Calu3 (cell line): ENCODE data around the gene CDK17. TPM values are rescaled to one million over a fixed set of nuclear protein-coding genes. Genes with fewer than 3 reads are reported as not detected.
"Not testable (repeated sequence)": the region's sequence is repeated elsewhere in the genome, so short reads cannot be mapped to it uniquely, and the experiment has no call there.

Experiments
- BruUV-seq: library from RNA; stranded (reverse); fragments of 400-500 nt; replicated peaks from 2 replicates; lab custom pipeline; 2021; lab: Mats Ljungman, UMichigan
- CTCF ChIA-PET: fragments of 300-600 bp; sonication (Branson Sonifier 250); formaldehyde crosslinking; loops from one replicate; lab custom pipeline; 2022; ENCODE audit warnings: antibody characterized with exemption; lab: Charles Lee
- DNase-seq: peaks from one replicate; pipeline ENCODE4 v3.0.0; 2022
- H3K27ac Mint-ChIP-seq: one replicate; pipeline ENCODE4 v1.8.0; 2022; ENCODE audit warnings: mixed read lengths; ENCODE audit not compliant: unreplicated experiment
- H3K27me3 Mint-ChIP-seq: one replicate; pipeline ENCODE4 v1.8.0; 2022; ENCODE audit warnings: mixed read lengths; ENCODE audit not compliant: unreplicated experiment
- H3K36me3 Mint-ChIP-seq: one replicate; pipeline ENCODE4 v1.8.0; 2022; ENCODE audit warnings: mild to moderate bottlenecking, moderate library complexity, mixed read lengths; ENCODE audit not compliant: insufficient read depth, unreplicated experiment
- H3K4me1 Mint-ChIP-seq: one replicate; pipeline ENCODE4 v1.8.0; 2022; ENCODE audit warnings: mild to moderate bottlenecking, low read depth, mixed read lengths; ENCODE audit not compliant: unreplicated experiment
- H3K4me3 Mint-ChIP-seq: one replicate; pipeline ENCODE4 v1.8.0; 2022; ENCODE audit warnings: mild to moderate bottlenecking, low read depth, moderate library complexity, mixed read lengths; ENCODE audit not compliant: unreplicated experiment
- H3K9me3 Mint-ChIP-seq: one replicate; pipeline ENCODE4 v1.8.0; 2022; ENCODE audit warnings: low read depth, mixed read lengths; ENCODE audit not compliant: unreplicated experiment
- CTCF ChIP-seq: fragments of 200-600 bp; IDR thresholded peaks from one replicate; pipeline ENCODE4 v1.8.0; 2022; ENCODE audit warnings: antibody characterized with exemption; ENCODE audit not compliant: unreplicated experiment
- intact Hi-C: fragments of 100-400 bp; cut with micrococcal nuclease; formaldehyde crosslinking; loops from one replicate; pipeline ENCODE4 v1.10.0; 2022; ENCODE audit not compliant: unreplicated experiment
- total RNA-seq: library from RNA; stranded (reverse); gene quantifications from 2 replicates; pipeline ENCODE4 v1.2.3, GENCODE V29; 2022

Gene CDK17
- total RNA-seq, 1 experiment from 2014 or later = 28.8 TPM

DNA sequence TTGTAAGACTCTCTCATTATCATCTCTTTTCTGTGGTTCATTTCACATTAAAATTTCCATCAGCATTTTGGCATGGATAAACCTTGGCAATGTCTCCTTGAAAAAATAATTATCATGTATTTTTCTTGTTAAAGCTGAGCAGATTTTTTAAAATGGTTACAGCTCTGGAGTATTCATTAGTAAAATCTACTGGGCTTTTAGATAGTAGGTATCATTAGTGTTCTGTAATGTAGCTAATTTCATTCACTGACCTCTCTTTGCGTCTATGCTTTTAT is 36.9 kb upstream of the CDK17 start:
- no peaks in the 10 kb centered on the region for H3K9me3 Mint-ChIP-seq

GRCh38 chr12:96436366-96437170 is 36.3 kb upstream of the CDK17 start:
- CTCF ChIA-PET = interaction anchor here (0.5 kb wide), 1 partner anchor 137 kb away, joined by 4 read pairs; no protein-coding TSS in a partner anchor
- Mint-ChIP-seq H3K36me3 (no peaks in the 10 kb centered on the region), H3K27ac (no peak overlapping the region), H3K9me3 (no peaks in the 10 kb centered on the region), H3K4me1 (no peaks in the 10 kb centered on the region), H3K4me3 (no peak overlapping the region), H3K27me3 (no peaks in the 10 kb centered on the region)
- no TSS peak for BruUV-seq
- no peak for TF ChIP-seq CTCF
- DNase-seq = no peak
- intact Hi-C loops = no loop called here

More for the DNA sequence above, 36.9 kb upstream of the CDK17 start:
- no peak overlapping the region for H3K27ac Mint-ChIP-seq
- H3K27me3 Mint-ChIP-seq = no peaks in the 10 kb centered on the region
- CTCF ChIA-PET = no interaction called here
- intact Hi-C loops = no loop called here
- TF ChIP-seq CTCF = no peak
- DNase-seq = no peak
- BruUV-seq = no TSS peak
- H3K4me1 Mint-ChIP-seq = no peaks in the 10 kb centered on the region
- no peak overlapping the region for H3K4me3 Mint-ChIP-seq
- H3K36me3 Mint-ChIP-seq = no peaks in the 10 kb centered on the region

GRCh38 chr12:96434107-96434506 is 33.9 kb upstream of the CDK17 start:
- Mint-ChIP-seq H3K4me3 (no peak overlapping the region), H3K9me3 (no peaks in the 10 kb centered on the region), H3K27me3 (no peaks in the 10 kb centered on the region), H3K27ac (no peak overlapping the region), H3K4me1 (no peaks in the 10 kb centered on the region), H3K36me3 (no peaks in the 10 kb centered on the region)
- DNase-seq = no peak
- intact Hi-C loops = no loop called here
- BruUV-seq = no TSS peak
- CTCF ChIA-PET = no interaction called here
- no peak for TF ChIP-seq CTCF

- H3K36me3 Mint-ChIP-seq, DNase-seq, H3K27ac Mint-ChIP-seq, H3K27me3 Mint-ChIP-seq, H3K9me3 Mint-ChIP-seq, intact Hi-C loops, H3K4me3 Mint-ChIP-seq, H3K4me1 Mint-ChIP-seq, BruUV-seq: not testable (repeated sequence)
- CTCF ChIA-PET = interaction anchor here (0.6 to 1.2 kb wide), 2 partner anchors 13 to 15 kb away, joined by 3 to 10 read pairs; no protein-coding TSS in a partner anchor
These were observed 32.5 kb upstream of the CDK17 start for GRCh38 chr12:96432496-96433321.
